Fibroblast of mammary gland (primary cell): Measurements from ENCODE around the gene MTMR10.

Experiments used
- DNase-seq: peaks from one replicate; pipeline ENCODE4 v3.0.0-alpha.2; 2010; ENCODE audit warnings: low read depth
- H3K4me3 ChIP-seq: 2 replicates; pipeline ENCODE4 v1.5.1; 2011; ENCODE audit warnings: low read depth, mild to moderate bottlenecking, low read length, moderate library complexity; ENCODE audit not compliant: control insufficient read depth
- TF ChIP-seq, protein P1 (sequence below): conservative IDR thresholded peaks from 2 replicates; pipeline ENCODE4 v1.5.1; 2011; ENCODE audit warnings: low read depth, low read length, inconsistent platforms; ENCODE audit not compliant: control insufficient read depth, insufficient read depth

MTMR10 gene

DNA sequence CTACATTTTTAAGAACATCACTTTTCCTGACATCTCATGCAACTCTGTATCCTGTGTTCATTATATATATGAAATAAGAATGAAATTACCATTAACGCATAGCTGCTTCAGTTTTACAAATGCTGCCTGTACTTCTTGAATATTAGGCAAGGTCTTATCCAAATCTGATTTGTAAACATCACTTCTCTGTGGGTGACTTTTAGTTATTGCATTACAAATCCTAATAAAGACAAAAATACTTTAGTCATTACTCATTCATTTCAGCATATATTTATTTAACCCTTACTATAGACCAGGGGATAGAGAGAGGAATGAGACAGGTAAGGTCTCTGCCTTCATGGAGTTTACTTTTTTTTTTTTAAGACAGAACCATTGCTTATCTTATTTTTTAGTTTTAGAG, 36.8 kb downstream of the MTMR10 start:
- DNase-seq = peak; percentile 31
- no peak overlapping the region for H3K4me3 ChIP-seq
- TF ChIP-seq, protein P1, sequence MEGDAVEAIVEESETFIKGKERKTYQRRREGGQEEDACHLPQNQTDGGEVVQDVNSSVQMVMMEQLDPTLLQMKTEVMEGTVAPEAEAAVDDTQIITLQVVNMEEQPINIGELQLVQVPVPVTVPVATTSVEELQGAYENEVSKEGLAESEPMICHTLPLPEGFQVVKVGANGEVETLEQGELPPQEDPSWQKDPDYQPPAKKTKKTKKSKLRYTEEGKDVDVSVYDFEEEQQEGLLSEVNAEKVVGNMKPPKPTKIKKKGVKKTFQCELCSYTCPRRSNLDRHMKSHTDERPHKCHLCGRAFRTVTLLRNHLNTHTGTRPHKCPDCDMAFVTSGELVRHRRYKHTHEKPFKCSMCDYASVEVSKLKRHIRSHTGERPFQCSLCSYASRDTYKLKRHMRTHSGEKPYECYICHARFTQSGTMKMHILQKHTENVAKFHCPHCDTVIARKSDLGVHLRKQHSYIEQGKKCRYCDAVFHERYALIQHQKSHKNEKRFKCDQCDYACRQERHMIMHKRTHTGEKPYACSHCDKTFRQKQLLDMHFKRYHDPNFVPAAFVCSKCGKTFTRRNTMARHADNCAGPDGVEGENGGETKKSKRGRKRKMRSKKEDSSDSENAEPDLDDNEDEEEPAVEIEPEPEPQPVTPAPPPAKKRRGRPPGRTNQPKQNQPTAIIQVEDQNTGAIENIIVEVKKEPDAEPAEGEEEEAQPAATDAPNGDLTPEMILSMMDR = no peak

DNA sequence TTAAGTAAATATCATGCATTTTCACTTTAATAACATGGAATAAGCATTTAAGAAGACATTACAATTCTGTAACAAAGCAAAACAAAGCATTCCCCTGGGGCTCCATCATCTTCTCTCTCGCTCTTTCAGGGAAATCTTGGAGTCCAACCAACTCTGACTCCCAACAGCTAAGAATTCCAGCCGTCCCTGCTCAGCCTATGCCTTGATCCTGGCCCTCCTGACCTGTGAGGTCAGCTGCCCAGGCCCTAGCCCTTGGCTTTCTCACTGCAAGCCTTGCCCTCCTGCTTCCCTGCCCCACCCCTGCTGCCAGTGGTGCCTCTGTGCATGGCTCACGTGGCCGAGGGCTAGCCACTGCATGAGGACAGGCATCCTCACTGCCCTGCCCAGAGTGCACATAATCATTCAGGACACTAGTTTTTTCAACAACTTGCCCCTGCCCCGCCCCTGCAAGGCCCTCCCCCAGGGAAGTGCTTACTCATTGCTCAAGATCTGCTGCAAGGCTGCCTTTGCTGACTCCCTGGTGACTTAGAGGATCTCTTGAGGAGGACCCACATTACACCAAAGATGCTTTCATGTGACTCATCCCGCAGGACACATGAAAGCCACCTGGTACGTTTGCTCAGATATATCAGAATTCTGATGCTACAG, 37.6 kb downstream of the MTMR10 start:
- no peak overlapping the region for H3K4me3 ChIP-seq
- DNase-seq = peak; percentile 98
- TF ChIP-seq, protein P1 = no peak

DNA sequence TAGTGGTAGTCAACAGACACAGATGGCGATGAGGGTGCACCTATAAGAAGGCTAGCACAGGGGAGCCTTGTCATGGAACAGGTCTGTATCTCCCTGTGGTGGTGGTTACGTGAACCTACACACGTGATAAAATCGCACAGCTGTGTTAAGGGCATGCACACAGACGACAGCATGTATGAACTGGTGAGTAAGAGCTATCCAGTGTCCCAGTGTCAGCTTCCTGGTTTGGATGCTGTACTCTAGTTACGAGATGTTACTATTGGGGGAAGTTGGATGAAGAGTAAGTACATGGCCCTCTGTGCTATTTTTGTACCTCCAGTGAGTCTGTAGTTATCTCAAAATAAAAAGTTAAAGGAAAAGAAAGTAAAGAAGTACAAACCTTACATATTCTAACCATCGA, 38.2 kb downstream of the MTMR10 start:
- no peak overlapping the region for H3K4me3 ChIP-seq
- TF ChIP-seq, protein P1 = no peak
- no peak for DNase-seq

DNA sequence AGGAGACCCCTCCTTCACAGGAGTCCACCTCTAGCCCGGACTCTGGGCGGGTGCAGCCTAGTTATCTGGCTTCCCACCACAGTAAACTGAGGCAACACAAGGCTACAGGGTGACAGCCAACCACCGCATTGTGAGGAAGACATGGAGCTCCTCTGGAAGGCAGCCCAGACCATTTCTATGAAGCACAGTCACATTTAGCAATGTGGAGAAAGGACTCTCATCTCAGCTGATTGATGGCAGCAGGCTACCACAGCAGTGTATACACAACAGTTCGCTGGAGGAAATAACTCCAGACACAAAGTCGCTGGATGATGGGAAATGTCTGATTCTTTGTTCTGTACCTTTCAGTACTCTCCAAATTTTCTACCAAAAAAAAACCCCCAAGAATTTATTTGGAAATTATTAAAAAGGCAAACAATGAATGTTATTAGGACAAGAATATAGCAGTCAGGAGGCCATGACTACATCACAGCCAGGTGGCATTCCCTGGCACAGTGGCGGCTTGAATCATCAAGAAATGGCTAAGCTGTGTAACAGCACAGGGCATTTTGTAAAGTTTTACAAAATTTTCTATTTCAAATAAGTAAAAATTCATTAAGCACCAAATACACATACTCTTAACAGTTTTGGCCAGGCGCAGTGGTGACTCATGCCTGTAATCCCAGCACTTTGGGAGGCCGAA, 47.6 kb downstream of the MTMR10 start:
- DNase-seq = peak; percentile 21
- H3K4me3 ChIP-seq = no peak overlapping the region
- TF ChIP-seq, protein P1 = no peak

DNA sequence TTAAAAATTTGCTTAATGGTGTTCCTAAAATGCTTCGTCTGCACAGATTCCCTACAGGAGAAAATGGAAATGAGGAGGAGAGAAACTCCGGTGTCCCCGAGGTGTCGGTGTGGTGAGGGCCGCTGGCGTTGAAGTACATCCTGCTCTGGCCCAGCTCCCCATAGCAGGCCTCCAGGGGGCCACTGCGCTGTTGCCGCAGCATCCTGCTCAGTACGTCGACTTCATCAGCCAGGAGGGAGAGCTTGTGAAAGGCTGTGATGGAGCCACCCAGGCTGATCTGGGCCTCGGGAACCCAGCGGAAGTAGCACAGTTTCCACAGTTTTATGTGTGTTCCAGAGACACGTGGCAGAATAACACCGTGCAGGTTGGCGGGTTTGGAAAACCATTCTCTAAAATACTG, 49.9 kb downstream of the MTMR10 start:
- no peak for DNase-seq
- no peak overlapping the region for H3K4me3 ChIP-seq
- TF ChIP-seq, protein P1 = no peak

DNA sequence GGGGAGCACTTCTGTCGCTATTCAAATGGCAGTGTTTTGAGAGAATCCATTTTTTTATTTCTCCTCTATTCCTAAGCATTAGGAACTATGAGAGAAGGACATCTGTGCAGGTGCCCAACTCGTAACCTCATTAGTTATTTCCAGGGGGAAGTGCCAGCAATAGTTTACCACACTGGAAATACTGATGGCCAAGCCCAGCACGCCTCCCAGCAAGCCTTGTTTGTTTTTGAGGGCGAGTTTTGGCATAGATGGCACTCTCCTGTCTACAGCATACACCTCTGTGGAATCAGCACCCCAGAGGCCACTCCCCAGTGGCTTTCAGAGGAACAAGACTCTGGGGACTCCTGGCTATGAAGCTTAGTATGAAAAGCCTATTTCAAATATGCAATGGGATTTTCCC, 51.1 kb downstream of the MTMR10 start:
- no peak for DNase-seq
- no peak overlapping the region for H3K4me3 ChIP-seq
- TF ChIP-seq, protein P1 = no peak
